K562 (cell line): ENCODE results near the gene GPR85. TPM values are rescaled to one million over a fixed set of nuclear protein-coding genes. Genes with fewer than 3 reads are reported as not detected.

Experiments
- ATAC-seq: fragments of 200-7000 bp; cut with Tn5 transposase; 3 replicates; pipeline ENCODE4 v1.9.1; 2020; ENCODE audit warnings: moderate library complexity
- BruUV-seq: library from RNA; stranded (reverse); fragments of 400-500 nt; replicated peaks from 2 replicates; lab custom pipeline; 2021; lab: Mats Ljungman, UMichigan
- CTCF ChIA-PET: fragments of 300-600 bp; formaldehyde crosslinking; extraction: SDS; loops from one replicate; lab custom pipeline; 2021; ENCODE audit warnings: low intra/inter-chr PET ratio; lab: Yijun Ruan, JAX
- POLR2A ChIA-PET: fragments of 300-600, 350-650 bp; sonication (Branson Sonifier 250); formaldehyde crosslinking; extraction: SDS; loops from one replicate; lab custom pipeline; 2021; ENCODE audit warnings: antibody characterized with exemption, inconsistent platforms; lab: Yijun Ruan, JAX
- DNase-seq, 4 experiments: peaks; one replicate each; pipeline versions ENCODE4 v3.0.0 to v3.0.0-alpha.2; 2011 to 2018; ENCODE audit warnings: low spot score in 3 of 4, mixed read lengths in 3 of 4; ENCODE audit errors: extremely low read depth in 1 of 4
- FAIRE-seq: peaks from 2 replicates; lab custom pipeline; 2011; peaks lifted over from hg19 to GRCh38; lab: Jason Lieb, UNC
- H2AFZ ChIP-seq: 2 replicates; pipeline ENCODE4 v1.6.0; 2011; ENCODE audit warnings: low read depth, low read length, control low read depth, inconsistent platforms
- H3K27ac ChIP-seq: fragments of 200-600 bp; 3 replicates; pipeline ENCODE4 v1.8.0; 2011; ENCODE audit warnings: low read depth, mild to moderate bottlenecking, control low read depth, inconsistent platforms, low read length, moderate library complexity, mixed read lengths; ENCODE audit errors: extremely low read depth
- H3K27me3 ChIP-seq, 2 experiments: fragments of 300-600 bp in 1 of 2; 2 replicates in 1 of 2; 3 replicates in 1 of 2; pipeline versions ENCODE4 v1.6.0 to v1.8.0; 2011; ENCODE audit warnings: inconsistent platforms in 2 of 2, low read length in 2 of 2, mild to moderate bottlenecking in 1 of 2, mixed read lengths in 1 of 2, moderate library complexity in 1 of 2; ENCODE audit not compliant: control insufficient read depth in 2 of 2, insufficient read depth in 2 of 2
- H3K36me3 ChIP-seq: fragments of 300-600 bp; 3 replicates; pipeline ENCODE4 v1.8.0; 2011; ENCODE audit warnings: mild to moderate bottlenecking, low read length, inconsistent platforms; ENCODE audit not compliant: control insufficient read depth, insufficient read depth
- H3K4me1 ChIP-seq, 2 experiments: fragments of 200-600 bp in 1 of 2; replicated peaks in 1 of 2; 2 replicates in 1 of 2; 3 replicates in 1 of 2; pipeline versions ENCODE4 v1.5.1 to v1.8.0; 2011; ENCODE audit warnings: inconsistent platforms in 2 of 2, low read length in 2 of 2, mild to moderate bottlenecking in 1 of 2, mixed read lengths in 1 of 2, moderate library complexity in 1 of 2; ENCODE audit not compliant: control insufficient read depth in 2 of 2, insufficient read depth in 2 of 2
- H3K4me2 ChIP-seq: 2 replicates; pipeline ENCODE4 v1.6.1; 2011; ENCODE audit warnings: low read length, control low read depth, inconsistent platforms, mixed read lengths; ENCODE audit not compliant: insufficient read depth
- H3K4me3 ChIP-seq: fragments of 200-600 bp; sonication (generic), shearing (Covaris generic); 2 replicates; pipeline ENCODE4 v1.5.1; 2016; ENCODE audit warnings: control low read depth, inconsistent platforms
- H3K79me2 ChIP-seq: fragments of 200-600 bp; 3 replicates; pipeline ENCODE4 v1.8.0; 2011; ENCODE audit warnings: low read length, inconsistent platforms; ENCODE audit not compliant: control insufficient read depth, insufficient read depth
- H3K9ac ChIP-seq, 2 experiments: 2 replicates each; pipeline versions ENCODE4 v1.6.0 to v1.6.1; 2011; ENCODE audit warnings: low read depth in 2 of 2, low read length in 2 of 2, control low read depth in 1 of 2, inconsistent platforms in 1 of 2, mild to moderate bottlenecking in 1 of 2, mixed read lengths in 1 of 2; ENCODE audit not compliant: insufficient read depth in 1 of 2
- H3K9me1 ChIP-seq: one replicate; pipeline ENCODE4 v1.6.0; 2011; ENCODE audit warnings: inconsistent platforms, mild to moderate bottlenecking, low read length, moderate library complexity; ENCODE audit not compliant: control insufficient read depth, insufficient read depth
- H3K9me3 ChIP-seq: replicated peaks from 2 replicates; pipeline ENCODE4 v1.5.1; 2011; ENCODE audit warnings: low read depth, low read length, inconsistent platforms; ENCODE audit not compliant: control insufficient read depth, insufficient read depth
- H4K20me1 ChIP-seq: replicated peaks from 2 replicates; pipeline ENCODE4 v1.6.1; 2011; ENCODE audit warnings: low read length, inconsistent platforms, mixed read lengths; ENCODE audit not compliant: control insufficient read depth, insufficient read depth
- ATF7 ChIP-seq: fragments of 450-650 bp; IDR thresholded peaks from 2 replicates; pipeline ENCODE4 v1.7.1; 2014; ENCODE audit warnings: mild to moderate bottlenecking, moderate library complexity
- CEBPG ChIP-seq, 3 experiments: fragments of 200-800 bp in 1 of 3; sonication (Bioruptor generic) in 1 of 3; sonication (generic) in 1 of 3; formaldehyde crosslinking in 1 of 3; IDR thresholded peaks in 2 of 3; conservative IDR thresholded peaks in 1 of 3; 2 replicates each; pipeline versions ENCODE4 v1.6.1 to v1.8.0; 2016 to 2022; ENCODE audit warnings: missing compliant biosample characterization in 2 of 3, missing genetic modification characterization in 2 of 3, mild to moderate bottlenecking in 1 of 3, missing genetic modification reagents in 1 of 3
- ELK3 ChIP-seq: fragments of 450-650 bp; formaldehyde crosslinking; IDR thresholded peaks from 2 replicates; pipeline ENCODE4 v1.4.0; 2020; ENCODE audit warnings: mild to moderate bottlenecking
- KAT8 ChIP-seq: fragments of 450-650 bp; IDR thresholded peaks from 2 replicates; pipeline ENCODE4 v1.6.1; 2016; ENCODE audit warnings: low read depth, mild to moderate bottlenecking
- KLF16 ChIP-seq: IDR thresholded peaks from 2 replicates; pipeline ENCODE4 v1.6.1; 2016; ENCODE audit warnings: antibody characterized with exemption
- MEIS2 ChIP-seq: fragments of 450-650 bp; IDR thresholded peaks from 2 replicates; pipeline ENCODE4 v1.6.1; 2014; ENCODE audit warnings: mild to moderate bottlenecking; ENCODE audit not compliant: partially characterized antibody
- PHF21A ChIP-seq: fragments of 450-650 bp; IDR thresholded peaks from 2 replicates; pipeline ENCODE4 v1.6.1; 2017; ENCODE audit warnings: low read depth, borderline replicate concordance
- SOX6 ChIP-seq: fragments of 450-650 bp; IDR thresholded peaks from 2 replicates; pipeline ENCODE4 v1.6.1; 2014; ENCODE audit warnings: mild to moderate bottlenecking
- TRIM24 ChIP-seq, 2 experiments: fragments of 450-650 bp; IDR thresholded peaks; 2 replicates each; pipeline ENCODE4 v1.6.1; 2016
- ZNF318 ChIP-seq, 2 experiments: fragments of 450-650 bp; IDR thresholded peaks; 2 replicates each; pipeline ENCODE4 v1.6.1; 2016; ENCODE audit warnings: mild to moderate bottlenecking in 2 of 2, borderline replicate concordance in 1 of 2, low read depth in 1 of 2, moderate library complexity in 1 of 2
- ZNF766 ChIP-seq: fragments of 200-800 bp; sonication (Bioruptor generic); conservative IDR thresholded peaks from 2 replicates; pipeline ENCODE4 v1.6.1; 2016; ENCODE audit warnings: missing genetic modification characterization, missing compliant biosample characterization
- WGBS: fragments of 100-300 bp; shearing (Covaris generic); methylation state at CpG from one replicate; pipeline ENCODE4 v1.1.6; 2016; ENCODE audit warnings: low coverage, mixed read lengths; ENCODE audit not compliant: insufficient coverage; ENCODE audit errors: missing lambda C conversion rate; 5-methylcytosine and 5-hydroxymethylcytosine counted together
- in situ Hi-C: fragments of 300-500 bp; cut with MboI; formaldehyde crosslinking; loops from 4 replicates; pipeline ENCODE4 v1.15.0; 2018; ENCODE audit warnings: inconsistent platforms, mixed read lengths
- intact Hi-C: fragments of 100-400 bp; cut with micrococcal nuclease; formaldehyde crosslinking; loops from 2 replicates; pipeline ENCODE4 v1.14.2; 2022
- polyA plus RNA-seq, 8 experiments: library from polyadenylated mRNA; depleted of rRNA in 4 of 8; stranded (reverse) in 5 of 8; unstranded in 3 of 8; fragments of >200 nt; fragmentation: Nextera tagmentation in 2 of 8; fragmentation: Illumina TruSeq in 1 of 8; extraction: Ambion mirVana in 2 of 8; extraction: Trizol in 1 of 8; gene quantifications; 2 replicates each; pipeline versions ENCODE4 v1.2.1 to v1.2.3, GENCODE V29; 2011 to 2014; ENCODE audit warnings: inconsistent platforms in 1 of 8, missing spikeins in 1 of 8
- total RNA-seq, 7 experiments: library from RNA; depleted of rRNA in 6 of 7; stranded (reverse); fragments of >200 nt in 6 of 7; fragmentation: Illumina TruSeq in 2 of 7; extraction: Trizol in 2 of 7; gene quantifications; 2 replicates each; pipeline versions ENCODE4 v1.2.1 to v1.2.3, GENCODE V29; 2011 to 2021; ENCODE audit warnings: low replicate concordance in 1 of 7

The GPR85 gene
- total and polyA plus RNA-seq, 9 of the 15 experiments (the other 6 are each of a cell fraction or from before 2014, with no cell fraction given), result 2.9 to 18.2 (median 4.0) TPM

- intact Hi-C loops (no loop called here), in situ Hi-C loops (no loop called here)
- peaks cover 0 to 4% of the 10 kb centered on the region in 2 experiments; a peak in 3 of 5 replicates for H3K4me1 ChIP-seq
- BruUV-seq, result no TSS peak
- no peak overlapping the region for H3K4me2 ChIP-seq
- no peaks in the 10 kb centered on the region for H3K79me2 ChIP-seq
- ChIA-PET POLR2A (interaction anchor here (0.6 to 0.7 kb wide), 2 partner anchors 19 to 654 kb away, joined by 3 to 4 read pairs; no protein-coding TSS in a partner anchor), CTCF (no interaction called here)
- WGBS, result 11% methylated on average over 1 of the region's 1 CpG
- no peaks in the 10 kb centered on the region for H3K9me3 ChIP-seq
- no peaks in the 10 kb centered on the region for H3K9me1 ChIP-seq
- no peaks in the 10 kb centered on the region for H3K36me3 ChIP-seq
- no peak overlapping the region for H3K9ac ChIP-seq
- ATAC-seq, result peak; percentile 66
- no peak overlapping the region for H3K27ac ChIP-seq
- H4K20me1 ChIP-seq, result no peaks in the 10 kb centered on the region
- no peaks in the 10 kb centered on the region for H3K27me3 ChIP-seq
- no peak for DNase-seq
- no peak for FAIRE-seq
- no peak overlapping the region for H2AFZ ChIP-seq
- no peak overlapping the region for H3K4me3 ChIP-seq
- TF ChIP-seq MEIS2 (peak; percentile 68), ATF7 (peak; percentile 52; the same call in 1 of the 2 replicates), KAT8 (no peak), TRIM24 (IDR thresholded peaks at IDR 0.05) (peak; percentile 27 to 68; a peak in 2 of 4 replicates), ZNF318 (IDR thresholded peaks at IDR 0.05; ENCODE audit: borderline replicate concordance in 1 of 2, low read depth in 1 of 2) (0 out of 4 replicates have a peak, but pooled peaks of 1 of the 2 experiments have one; percentile 3), ELK3 (no peak), PHF21A (no peak), SOX6 (peak; percentile 36; the same call in 1 of the 2 replicates), KLF16 (no peak), ZNF766 (peak; percentile 44; the same call in 1 of the 2 replicates), CEBPG (CRISPR knock-in tag; IDR thresholded peaks at IDR 0.05) (peak; percentile 64), CEBPG (tag; conservative IDR thresholded peaks at IDR 0.05 in 1 of 2, IDR thresholded peaks at IDR 0.05 in 1 of 2) (peak in 1 of 2 experiments; percentile 79; a peak in 2 of 4 replicates)
Observed at GRCh38 chr7:113092762-113093161, 6.1 kb upstream of the GPR85 start.
